ENCODE measurements around the gene TTC39C. TPM values are rescaled to one million over a fixed set of nuclear protein-coding genes. Genes with fewer than 3 reads are reported as not detected.

TTC39C gene
- total RNA-seq, 1 donor from 2014 or later = 7.3 TPM

- DNase-seq (ENCODE audit: low read depth, low spot score) = no peak
Measured at GRCh38 chr18:23992089-23992940, 22.2 kb upstream of the TTC39C start.

GRCh38 chr18:23992941-23993280, 21.6 kb upstream of the TTC39C start:
- no peak for DNase-seq (ENCODE audit: low read depth, low spot score)

GRCh38 chr18:23994361-23994902, 20.1 kb upstream of the TTC39C start:
- no peak for DNase-seq (ENCODE audit: low read depth, low spot score)

- no peak for DNase-seq (ENCODE audit: low read depth, low spot score)
Measured at GRCh38 chr18:23995180-23995579, 19.4 kb upstream of the TTC39C start.

- no peak for DNase-seq (ENCODE audit: low read depth, low spot score)
Measured at GRCh38 chr18:23998018-23998417, 16.5 kb upstream of the TTC39C start.

GRCh38 chr18:23998820-23999219, 15.7 kb upstream of the TTC39C start:
- no peak for DNase-seq (ENCODE audit: low read depth, low spot score)

- no peak for DNase-seq (ENCODE audit: low read depth, low spot score)
Measured at GRCh38 chr18:24000613-24001490, 13.7 kb upstream of the TTC39C start.

GRCh38 chr18:24002479-24002878, 12.1 kb upstream of the TTC39C start:
- no peak for DNase-seq (ENCODE audit: low read depth, low spot score)

- no peak for DNase-seq (ENCODE audit: low read depth, low spot score)
Measured at GRCh38 chr18:24003288-24003687, 11.3 kb upstream of the TTC39C start.

GRCh38 chr18:24003903-24004640, 10.5 kb upstream of the TTC39C start:
- DNase-seq (ENCODE audit: low read depth, low spot score) = no peak

GRCh38 chr18:24006712-24007313, 7.7 kb upstream of the TTC39C start:
- DNase-seq (ENCODE audit: low read depth, low spot score) = no peak

GRCh38 chr18:24009246-24009645, 5.3 kb upstream of the TTC39C start:
- no peak for DNase-seq (ENCODE audit: low read depth, low spot score)

GRCh38 chr18:24009651-24010333, 4.8 kb upstream of the TTC39C start:
- DNase-seq (ENCODE audit: low read depth, low spot score) = no peak

GRCh38 chr18:24010673-24011072, 3.9 kb upstream of the TTC39C start:
- no peak for DNase-seq (ENCODE audit: low read depth, low spot score)

- no peak for DNase-seq (ENCODE audit: low read depth, low spot score)
Measured at GRCh38 chr18:24011123-24011917, 3.2 kb upstream of the TTC39C start.

- DNase-seq (ENCODE audit: low read depth, low spot score) = no peak
Measured at GRCh38 chr18:24013051-24013450, 1.5 kb upstream of the TTC39C start.

- DNase-seq (ENCODE audit: low read depth, low spot score) = no peak
Measured at GRCh38 chr18:24014986-24015638, 558 bp downstream of the TTC39C start.

- no peak for DNase-seq (ENCODE audit: low read depth, low spot score)
Measured at GRCh38 chr18:24015639-24016631, 1.4 kb downstream of the TTC39C start.
